Hair follicular keratinocyte (primary cell): ENCODE data around the gene CFAP161. TPM values are rescaled to one million over a fixed set of nuclear protein-coding genes. Genes with fewer than 3 reads are reported as not detected.

Source experiments
- total RNA-seq: library from RNA; depleted of rRNA; stranded (reverse); fragments of >200 nt; gene quantifications from 2 replicates; pipeline ENCODE4 v1.2.3, GENCODE V29; 2015

Gene CFAP161
- not detected in 2 replicates for total RNA-seq

DNA sequence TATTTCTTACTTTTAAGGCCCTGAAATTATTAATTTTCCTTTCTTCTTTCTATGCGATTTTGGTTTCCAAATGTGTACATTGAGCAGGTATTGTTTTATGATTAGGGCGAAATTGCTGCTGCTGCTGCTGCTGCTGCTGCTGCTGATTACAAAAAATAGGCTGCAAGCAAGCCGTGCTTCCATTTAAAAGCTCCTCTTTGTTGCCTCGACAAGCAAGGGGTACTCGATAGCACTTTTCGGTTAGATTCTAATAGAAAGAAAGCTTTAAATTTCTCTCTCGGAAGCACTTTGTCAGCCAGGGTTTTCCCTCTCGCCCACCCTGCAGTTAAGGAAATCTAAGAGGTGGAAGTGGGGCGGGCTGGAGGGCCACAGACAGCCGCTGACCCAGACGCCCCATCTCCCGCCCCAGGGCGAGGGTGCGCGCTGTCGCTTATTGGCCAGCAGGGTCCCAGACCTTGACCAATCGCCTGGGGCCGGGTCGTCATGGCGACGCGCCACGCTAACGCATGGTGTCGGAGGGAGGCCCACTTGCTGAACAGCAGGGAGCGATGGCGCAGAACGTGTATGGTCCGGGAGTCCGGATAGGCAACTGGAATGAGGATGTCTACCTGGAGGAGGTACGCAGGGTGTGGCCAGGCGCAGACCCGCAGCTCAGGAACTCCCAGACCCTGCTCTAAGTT is at the start of gene CFAP161:
Gene CFAP161 (plus strand): TSS at position 489 of the 680 bp plus-strand sequence. CDS start 60 bp downstream, at position 549.

DNA sequence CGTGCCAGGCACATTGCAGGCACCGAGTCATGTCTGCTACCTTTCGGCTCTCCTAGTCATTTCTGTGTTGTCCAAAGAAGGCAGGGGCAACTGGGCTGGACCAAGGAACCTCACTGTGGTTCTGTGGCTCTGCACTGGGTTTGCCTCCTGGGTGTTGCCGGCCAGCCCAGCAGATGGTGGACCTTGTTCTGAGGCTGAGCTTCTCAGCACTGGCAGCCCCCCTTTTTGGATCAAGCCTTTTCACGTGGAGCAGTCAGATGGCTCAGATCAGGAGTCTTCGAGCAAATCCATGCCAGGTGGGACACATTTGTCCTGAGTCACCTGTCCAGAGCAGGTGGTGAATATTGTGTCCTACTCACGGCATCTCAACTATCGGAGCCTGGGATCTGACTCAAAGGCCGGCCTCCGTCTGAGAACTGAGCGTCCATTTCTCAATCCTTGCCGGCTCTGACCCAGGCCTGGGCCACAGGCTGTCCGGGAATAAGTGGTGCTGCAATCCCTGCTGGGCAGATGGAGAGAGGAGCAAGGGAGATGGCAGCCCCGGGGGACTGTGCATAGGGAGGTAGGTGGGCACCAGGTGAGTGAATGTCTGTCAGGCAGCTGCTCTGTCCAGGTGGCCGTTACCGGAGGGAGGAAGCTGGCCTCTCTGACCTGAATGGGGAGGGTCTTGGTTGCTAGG is 62.6 kb downstream of the CFAP161 start, which contains the start of gene IL16:
Gene IL16 (plus strand): TSS at position 304 of the 679 bp plus-strand sequence. CDS start 28,521 bp downstream, outside the sequence.

Other genes with a start within 250 kb of the CFAP161 start
- gene MESD, start 144.5 kb upstream of the CFAP161 start, total RNA-seq = 22.7 and 28.3 TPM in 2 replicates
- 24.0 and 28.1 TPM in 2 replicates for gene TLNRD1, start 133.3 kb upstream of the CFAP161 start, total RNA-seq
- not detected in 2 replicates for gene IL16, start 62.6 kb downstream of the CFAP161 start, total RNA-seq
- 17.0 and 18.7 TPM in 2 replicates for gene STARD5, start 189.9 kb downstream of the CFAP161 start, total RNA-seq
- gene TMC3, start 239.9 kb downstream of the CFAP161 start, total RNA-seq = not detected in 2 replicates